ENCODE results near the gene CASZ1.

The CASZ1 gene

GRCh38 chr1:10773851-10774614 lies 22.4 kb downstream of the CASZ1 start:
- DNase-seq (ENCODE audit: low read depth in 2 of 2): no peak

- DNase-seq (ENCODE audit: low read depth in 2 of 2): no peak
Measured at GRCh38 chr1:10773376-10773775, 23.1 kb downstream of the CASZ1 start.

GRCh38 chr1:10772711-10773110 lies 23.7 kb downstream of the CASZ1 start:
- no peak for DNase-seq (ENCODE audit: low read depth in 2 of 2)

- no peak for DNase-seq (ENCODE audit: low read depth in 2 of 2)
Measured at GRCh38 chr1:10771789-10772188, 24.7 kb downstream of the CASZ1 start.

GRCh38 chr1:10768552-10768951 lies 27.9 kb downstream of the CASZ1 start:
- DNase-seq (ENCODE audit: low read depth in 2 of 2): no peak

GRCh38 chr1:10767282-10767681 lies 29.2 kb downstream of the CASZ1 start:
- DNase-seq (ENCODE audit: low read depth in 2 of 2): no peak

GRCh38 chr1:10765734-10766478 lies 30.5 kb downstream of the CASZ1 start:
- DNase-seq (ENCODE audit: low read depth in 2 of 2): no peak

GRCh38 chr1:10765304-10765703 lies 31.1 kb downstream of the CASZ1 start:
- no peak for DNase-seq (ENCODE audit: low read depth in 2 of 2)

- no peak for DNase-seq (ENCODE audit: low read depth in 2 of 2)
Measured at GRCh38 chr1:10764296-10764798, 32.1 kb downstream of the CASZ1 start.

GRCh38 chr1:10762875-10763274 lies 33.6 kb downstream of the CASZ1 start:
- DNase-seq (ENCODE audit: low read depth in 2 of 2): no peak

- no peak for DNase-seq (ENCODE audit: low read depth in 2 of 2)
Measured at GRCh38 chr1:10762153-10762523, 34.3 kb downstream of the CASZ1 start.

GRCh38 chr1:10761503-10762152 lies 34.8 kb downstream of the CASZ1 start:
- no peak for DNase-seq (ENCODE audit: low read depth in 2 of 2)

GRCh38 chr1:10760566-10761502 lies 35.6 kb downstream of the CASZ1 start:
- DNase-seq (ENCODE audit: low read depth in 2 of 2): no peak

- no peak for DNase-seq (ENCODE audit: low read depth in 2 of 2)
Measured at GRCh38 chr1:10759413-10760200, 36.8 kb downstream of the CASZ1 start.

- no peak for DNase-seq (ENCODE audit: low read depth in 2 of 2)
Measured at GRCh38 chr1:10756842-10757241, 39.6 kb downstream of the CASZ1 start.

GRCh38 chr1:10755970-10756521 lies 40.4 kb downstream of the CASZ1 start:
- DNase-seq (ENCODE audit: low read depth in 2 of 2): no peak

- no peak for DNase-seq (ENCODE audit: low read depth in 2 of 2)
Measured at GRCh38 chr1:10754568-10755329, 41.7 kb downstream of the CASZ1 start.

- DNase-seq (ENCODE audit: low read depth in 2 of 2): no peak
Measured at GRCh38 chr1:10753299-10753698, 43.1 kb downstream of the CASZ1 start.

- DNase-seq (ENCODE audit: low read depth in 2 of 2): no peak
Measured at GRCh38 chr1:10751561-10752085, 44.8 kb downstream of the CASZ1 start.

Measured in fibroblast of skin of left quadriceps (primary cell).